ENCODE measurements around the gene SMYD3.

DNA sequence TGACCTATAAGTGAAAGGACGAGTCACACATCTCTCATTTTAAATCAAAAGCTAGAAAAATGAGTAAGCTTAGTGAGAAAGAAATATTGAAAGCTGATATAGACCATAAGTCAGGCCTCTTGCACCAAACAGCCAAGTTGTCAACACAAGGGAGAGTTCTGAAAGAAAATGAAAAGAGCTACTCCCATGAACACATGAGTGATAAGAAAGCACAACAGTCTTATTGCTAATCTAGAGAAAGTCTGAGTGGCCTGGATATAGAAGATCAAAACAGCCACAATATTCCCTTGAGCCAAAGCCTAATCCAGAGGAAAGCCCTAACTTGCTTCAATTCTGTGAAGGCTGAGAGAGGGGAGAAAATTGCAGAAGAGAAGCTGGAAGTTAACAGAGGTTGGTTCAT is 175.0 kb downstream of the SMYD3 start:
- TF ChIP-seq FOSL1 (CRISPR knock-in tag; IDR thresholded peaks at IDR 0.05; ENCODE audit: borderline replicate concordance) (no peak), MAZ (IDR thresholded peaks at IDR 0.05; ENCODE audit: borderline replicate concordance, low read depth, low read length) (no peak), MAZ (CRISPR knock-in tag; IDR thresholded peaks at IDR 0.05; ENCODE audit: low read depth) (no peak), ZNF354B (CRISPR knock-in tag; IDR thresholded peaks at IDR 0.05) (no peak), MYC (CRISPR knock-in tag; IDR thresholded peaks at IDR 0.05; ENCODE audit: borderline replicate concordance) (no peak), EP300 (IDR thresholded peaks at IDR 0.05; ENCODE audit: low read depth in 2 of 2, low read length in 2 of 2) (no peak), EP300 (CRISPR knock-in tag; IDR thresholded peaks at IDR 0.05; ENCODE audit: borderline replicate concordance) (no peak), ZNF549 (CRISPR knock-in tag; IDR thresholded peaks at IDR 0.05) (no peak), BRD4 (CRISPR knock-in tag; IDR thresholded peaks at IDR 0.05) (no peak), ZNF740 (CRISPR knock-in tag; IDR thresholded peaks at IDR 0.05) (no peak)
- TF ChIP-seq, protein P1, sequence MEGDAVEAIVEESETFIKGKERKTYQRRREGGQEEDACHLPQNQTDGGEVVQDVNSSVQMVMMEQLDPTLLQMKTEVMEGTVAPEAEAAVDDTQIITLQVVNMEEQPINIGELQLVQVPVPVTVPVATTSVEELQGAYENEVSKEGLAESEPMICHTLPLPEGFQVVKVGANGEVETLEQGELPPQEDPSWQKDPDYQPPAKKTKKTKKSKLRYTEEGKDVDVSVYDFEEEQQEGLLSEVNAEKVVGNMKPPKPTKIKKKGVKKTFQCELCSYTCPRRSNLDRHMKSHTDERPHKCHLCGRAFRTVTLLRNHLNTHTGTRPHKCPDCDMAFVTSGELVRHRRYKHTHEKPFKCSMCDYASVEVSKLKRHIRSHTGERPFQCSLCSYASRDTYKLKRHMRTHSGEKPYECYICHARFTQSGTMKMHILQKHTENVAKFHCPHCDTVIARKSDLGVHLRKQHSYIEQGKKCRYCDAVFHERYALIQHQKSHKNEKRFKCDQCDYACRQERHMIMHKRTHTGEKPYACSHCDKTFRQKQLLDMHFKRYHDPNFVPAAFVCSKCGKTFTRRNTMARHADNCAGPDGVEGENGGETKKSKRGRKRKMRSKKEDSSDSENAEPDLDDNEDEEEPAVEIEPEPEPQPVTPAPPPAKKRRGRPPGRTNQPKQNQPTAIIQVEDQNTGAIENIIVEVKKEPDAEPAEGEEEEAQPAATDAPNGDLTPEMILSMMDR (CRISPR knock-in tag; IDR thresholded peaks at IDR 0.05) = no peak
- TF ChIP-seq, protein P2, sequence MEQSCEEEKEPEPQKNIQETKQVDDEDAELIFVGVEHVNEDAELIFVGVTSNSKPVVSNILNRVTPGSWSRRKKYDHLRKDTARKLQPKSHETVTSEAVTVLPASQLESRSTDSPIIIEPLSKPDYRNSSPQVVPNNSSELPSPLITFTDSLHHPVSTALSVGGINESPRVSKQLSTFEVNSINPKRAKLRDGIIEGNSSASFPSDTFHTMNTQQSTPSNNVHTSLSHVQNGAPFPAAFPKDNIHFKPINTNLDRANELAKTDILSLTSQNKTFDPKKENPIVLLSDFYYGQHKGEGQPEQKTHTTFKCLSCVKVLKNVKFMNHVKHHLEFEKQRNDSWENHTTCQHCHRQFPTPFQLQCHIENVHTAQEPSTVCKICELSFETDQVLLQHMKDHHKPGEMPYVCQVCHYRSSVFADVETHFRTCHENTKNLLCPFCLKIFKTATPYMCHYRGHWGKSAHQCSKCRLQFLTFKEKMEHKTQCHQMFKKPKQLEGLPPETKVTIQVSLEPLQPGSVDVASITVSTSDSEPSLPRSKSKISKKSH (CRISPR knock-in tag; IDR thresholded peaks at IDR 0.05; ENCODE audit: borderline replicate concordance) = no peak
